H9 (cell line): ENCODE measurements around the gene STYXL1. TPM values are rescaled to one million over a fixed set of nuclear protein-coding genes. Genes with fewer than 3 reads are reported as not detected.

Experiments used
- DNase-seq: peaks from one replicate; pipeline ENCODE4 v3.0.0-alpha.2; 2017
- H2AFZ ChIP-seq: one replicate; pipeline ENCODE4 v1.6.1; 2013; ENCODE audit warnings: mild to moderate bottlenecking, low read length, control low read depth, moderate library complexity
- H2AK5ac ChIP-seq: 2 replicates; pipeline ENCODE4 v1.6.1; 2013; ENCODE audit warnings: low read length, control low read depth, mixed read lengths; ENCODE audit not compliant: insufficient read length
- H2BK120ac ChIP-seq: one replicate; pipeline ENCODE4 v1.6.1; 2013; ENCODE audit warnings: low read depth, mild to moderate bottlenecking, low read length, control low read depth, inconsistent platforms; ENCODE audit not compliant: poor library complexity, severe bottlenecking
- H2BK12ac ChIP-seq: 2 replicates; pipeline ENCODE4 v1.6.1; 2013; ENCODE audit warnings: low read length, control low read depth, mixed read lengths, low read depth; ENCODE audit not compliant: insufficient read length
- H2BK15ac ChIP-seq: 2 replicates; pipeline ENCODE4 v1.6.1; 2013; ENCODE audit warnings: low read depth, low read length, control low read depth
- H2BK20ac ChIP-seq: one replicate; pipeline ENCODE4 v1.6.1; 2013; ENCODE audit warnings: low read depth, mild to moderate bottlenecking, low read length, control low read depth, inconsistent platforms; ENCODE audit not compliant: poor library complexity, severe bottlenecking
- H2BK5ac ChIP-seq: 2 replicates; pipeline ENCODE4 v1.6.1; 2013; ENCODE audit warnings: low read length, control low read depth, mixed read lengths; ENCODE audit not compliant: insufficient read length
- H3K14ac ChIP-seq: 2 replicates; pipeline ENCODE4 v1.6.1; 2013; ENCODE audit warnings: low read length, control low read depth; ENCODE audit not compliant: insufficient read depth
- H3K18ac ChIP-seq: 2 replicates; pipeline ENCODE4 v1.6.1; 2013; ENCODE audit warnings: low read depth, mild to moderate bottlenecking, mixed read lengths, low read length, control low read depth; ENCODE audit not compliant: insufficient read length
- H3K23ac ChIP-seq: 2 replicates; pipeline ENCODE4 v1.6.1; 2013; ENCODE audit warnings: low read length, control low read depth, mixed read lengths, low read depth; ENCODE audit not compliant: insufficient read length
- H3K23me2 ChIP-seq: 2 replicates; pipeline ENCODE4 v1.6.1; 2013; ENCODE audit warnings: low read depth, mild to moderate bottlenecking, mixed read lengths, low read length, control low read depth; ENCODE audit not compliant: insufficient read length, poor library complexity, severe bottlenecking
- H3K27ac ChIP-seq: 2 replicates; pipeline ENCODE4 v1.5.1; 2013; ENCODE audit warnings: low read length, control low read depth, mixed read lengths, low read depth; ENCODE audit not compliant: insufficient read length
- H3K27me3 ChIP-seq: 2 replicates; pipeline ENCODE4 v1.6.1; 2013; ENCODE audit warnings: low read length, control low read depth, inconsistent platforms; ENCODE audit not compliant: insufficient read depth
- H3K4ac ChIP-seq: 2 replicates; pipeline ENCODE4 v1.6.1; 2013; ENCODE audit warnings: low read depth, mild to moderate bottlenecking, control low read depth, inconsistent platforms, low read length, moderate library complexity
- H3K4me1 ChIP-seq: 2 replicates; pipeline ENCODE4 v1.6.1; 2013; ENCODE audit warnings: low read length, control low read depth, inconsistent platforms; ENCODE audit not compliant: insufficient read depth
- H3K4me2 ChIP-seq: 2 replicates; pipeline ENCODE4 v1.6.1; 2013; ENCODE audit warnings: low read length, control low read depth, mixed read lengths; ENCODE audit not compliant: insufficient read length, insufficient read depth
- H3K56ac ChIP-seq: 2 replicates; pipeline ENCODE4 v1.6.1; 2013; ENCODE audit warnings: low read depth, mild to moderate bottlenecking, mixed read lengths, low read length, control low read depth; ENCODE audit not compliant: insufficient read length
- H3K79me1 ChIP-seq: 2 replicates; pipeline ENCODE4 v1.6.1; 2013; ENCODE audit warnings: low read depth, mild to moderate bottlenecking, moderate library complexity, low read length, control low read depth, inconsistent platforms; ENCODE audit not compliant: insufficient read depth, poor library complexity, severe bottlenecking
- H3K79me2 ChIP-seq: 2 replicates; pipeline ENCODE4 v1.6.1; 2013; ENCODE audit warnings: low read length, control low read depth, inconsistent platforms; ENCODE audit not compliant: insufficient read depth
- H3K9ac ChIP-seq: 2 replicates; pipeline ENCODE4 v1.6.1; 2013; ENCODE audit warnings: low read length, control low read depth, mixed read lengths; ENCODE audit not compliant: insufficient read length; ENCODE audit errors: extremely low read depth
- H3K9me3 ChIP-seq: one replicate; pipeline ENCODE4 v1.6.1; 2013; ENCODE audit warnings: low read depth, low read length, inconsistent platforms; ENCODE audit not compliant: control insufficient read depth
- H3T11ph ChIP-seq: one replicate; pipeline ENCODE4 v1.6.1; 2013; ENCODE audit warnings: mild to moderate bottlenecking, low read length, control low read depth, inconsistent platforms
- H4K20me1 ChIP-seq: one replicate; pipeline ENCODE4 v1.6.1; 2013; ENCODE audit not compliant: control insufficient read depth, insufficient read length, insufficient read depth
- H4K5ac ChIP-seq: 2 replicates; pipeline ENCODE4 v1.6.1; 2013; ENCODE audit warnings: low read depth, mild to moderate bottlenecking, mixed read lengths, low read length, control low read depth; ENCODE audit not compliant: insufficient read length
- H4K8ac ChIP-seq: replicated peaks from 2 replicates; pipeline ENCODE4 v1.6.1; 2013; ENCODE audit warnings: low read length, control low read depth, mixed read lengths, low read depth; ENCODE audit not compliant: insufficient read length
- H4K91ac ChIP-seq: 2 replicates; pipeline ENCODE4 v1.6.1; 2013; ENCODE audit warnings: low read depth, mild to moderate bottlenecking, moderate library complexity, mixed read lengths, low read length, control low read depth; ENCODE audit not compliant: insufficient read length
- H3K27ac Mint-ChIP-seq, 3 experiments: 2 replicates in 2 of 3; 3 replicates in 1 of 3; pipeline ENCODE4 v1.8.0; 2020 to 2021; ENCODE audit warnings: mixed read lengths in 3 of 3, mild to moderate bottlenecking in 1 of 3, moderate library complexity in 1 of 3
- H3K27me3 Mint-ChIP-seq: 2 replicates; pipeline ENCODE4 v1.8.0; 2021; ENCODE audit warnings: low read depth, mild to moderate bottlenecking, moderate library complexity, mixed read lengths
- H3K36me3 Mint-ChIP-seq, 3 experiments: 2 replicates in 2 of 3; 3 replicates in 1 of 3; pipeline ENCODE4 v1.8.0; 2020 to 2021; ENCODE audit warnings: low read depth in 3 of 3, mixed read lengths in 3 of 3; ENCODE audit not compliant: insufficient read depth in 1 of 3
- H3K4me1 Mint-ChIP-seq, 2 experiments: 2 replicates each; pipeline ENCODE4 v1.8.0; 2020; ENCODE audit warnings: mixed read lengths in 2 of 2
- H3K4me3 Mint-ChIP-seq, 2 experiments: 2 replicates in 1 of 2; 3 replicates in 1 of 2; pipeline ENCODE4 v1.8.0; 2020 to 2021; ENCODE audit warnings: mild to moderate bottlenecking in 2 of 2, mixed read lengths in 2 of 2, moderate library complexity in 1 of 2
- H3K9me3 Mint-ChIP-seq, 2 experiments: 2 replicates in 1 of 2; 3 replicates in 1 of 2; pipeline ENCODE4 v1.8.0; 2020; ENCODE audit warnings: mild to moderate bottlenecking in 2 of 2, mixed read lengths in 2 of 2, moderate library complexity in 1 of 2
- CTCF ChIP-seq: fragments of 200-600 bp; sonication (generic); conservative IDR thresholded peaks from 3 replicates; pipeline ENCODE4 v1.8.0; 2021; ENCODE audit warnings: antibody characterized with exemption, mild to moderate bottlenecking
- WGBS: extraction: QIAGEN DNeasy Blood & Tissue Kit; methylation state at CpG from one replicate; pipeline ENCODE4 v1.1.7; 2013; ENCODE audit warnings: missing lambda C conversion rate, low lambda C conversion rate, mixed read lengths; ENCODE audit not compliant: insufficient read length; ENCODE audit errors: extremely low coverage; 5-methylcytosine and 5-hydroxymethylcytosine counted together
- total RNA-seq: library from RNA; stranded (reverse); gene quantifications from 2 replicates; pipeline ENCODE4 v1.2.1, GENCODE V29; 2021

STYXL1 gene
- total RNA-seq, 1 experiment from 2014 or later = 38.7 TPM

GRCh38 chr7:76057813-76058145, 10.0 kb upstream of the STYXL1 start:
- peaks cover 48 to 71% (median 69%) of the 10 kb centered on the region in 3 experiments; a peak in 6 of 7 replicates for H3K36me3 Mint-ChIP-seq

More at GRCh38 chr7:76057813-76058145, 10.0 kb upstream of the STYXL1 start:
- no peaks in the 10 kb centered on the region for H3K23me2 ChIP-seq
- Mint-ChIP-seq H3K27me3 (no peaks in the 10 kb centered on the region), H3K4me1 (peaks cover 0 to 5% of the 10 kb centered on the region in 2 experiments; a peak in 2 of 4 replicates), H3K27ac (no peak overlapping the region), H3K4me3 (no peak overlapping the region), H3K9me3 (no peaks in the 10 kb centered on the region)
- no peak overlapping the region for H2BK15ac ChIP-seq
- no peak overlapping the region for H3T11ph ChIP-seq
- H2BK20ac ChIP-seq = no peak overlapping the region
- no peak overlapping the region for H3K4ac ChIP-seq
- no peak overlapping the region for H3K23ac ChIP-seq
- H4K20me1 ChIP-seq = no peaks in the 10 kb centered on the region
- no peak overlapping the region for H4K5ac ChIP-seq
- DNase-seq = no peak
- H3K4me2 ChIP-seq = no peak overlapping the region
- H3K9ac ChIP-seq = no peak overlapping the region
- no peaks in the 10 kb centered on the region for H3K4me1 ChIP-seq
- no peak overlapping the region for H3K27ac ChIP-seq
- H3K14ac ChIP-seq = no peak overlapping the region
- no peaks in the 10 kb centered on the region for H3K27me3 ChIP-seq
- H3K9me3 ChIP-seq = no peaks in the 10 kb centered on the region
- H3K79me2 ChIP-seq = peaks cover 5% of the 10 kb centered on the region; the same call in 1 of the 2 replicates
- H3K79me1 ChIP-seq = peaks cover 5% of the 10 kb centered on the region
- H4K91ac ChIP-seq = no peak overlapping the region
- H2BK5ac ChIP-seq = no peak overlapping the region
- H2BK12ac ChIP-seq = no peak overlapping the region
- no peak overlapping the region for H2BK120ac ChIP-seq
- no peak for TF ChIP-seq CTCF
- no peak overlapping the region for H3K18ac ChIP-seq
- no peak overlapping the region for H2AK5ac ChIP-seq
- H2AFZ ChIP-seq = no peak overlapping the region
- no peak overlapping the region for H4K8ac ChIP-seq
- no peak overlapping the region for H3K56ac ChIP-seq
- no CpG with 5 or more reads among the region's 11 CpGs for WGBS
